ENCODE data around the gene ERICH4.
"Not testable (repeated sequence)": the region's sequence is repeated elsewhere in the genome, so short reads cannot be mapped to it uniquely, and the experiment has no call there.

ERICH4 gene, protein sequence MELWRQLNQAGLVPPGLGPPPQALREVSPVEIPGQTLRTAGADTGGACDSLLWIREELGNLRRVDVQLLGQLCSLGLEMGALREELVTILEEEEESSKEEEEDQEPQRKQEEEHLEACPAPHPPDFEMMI

DNA sequence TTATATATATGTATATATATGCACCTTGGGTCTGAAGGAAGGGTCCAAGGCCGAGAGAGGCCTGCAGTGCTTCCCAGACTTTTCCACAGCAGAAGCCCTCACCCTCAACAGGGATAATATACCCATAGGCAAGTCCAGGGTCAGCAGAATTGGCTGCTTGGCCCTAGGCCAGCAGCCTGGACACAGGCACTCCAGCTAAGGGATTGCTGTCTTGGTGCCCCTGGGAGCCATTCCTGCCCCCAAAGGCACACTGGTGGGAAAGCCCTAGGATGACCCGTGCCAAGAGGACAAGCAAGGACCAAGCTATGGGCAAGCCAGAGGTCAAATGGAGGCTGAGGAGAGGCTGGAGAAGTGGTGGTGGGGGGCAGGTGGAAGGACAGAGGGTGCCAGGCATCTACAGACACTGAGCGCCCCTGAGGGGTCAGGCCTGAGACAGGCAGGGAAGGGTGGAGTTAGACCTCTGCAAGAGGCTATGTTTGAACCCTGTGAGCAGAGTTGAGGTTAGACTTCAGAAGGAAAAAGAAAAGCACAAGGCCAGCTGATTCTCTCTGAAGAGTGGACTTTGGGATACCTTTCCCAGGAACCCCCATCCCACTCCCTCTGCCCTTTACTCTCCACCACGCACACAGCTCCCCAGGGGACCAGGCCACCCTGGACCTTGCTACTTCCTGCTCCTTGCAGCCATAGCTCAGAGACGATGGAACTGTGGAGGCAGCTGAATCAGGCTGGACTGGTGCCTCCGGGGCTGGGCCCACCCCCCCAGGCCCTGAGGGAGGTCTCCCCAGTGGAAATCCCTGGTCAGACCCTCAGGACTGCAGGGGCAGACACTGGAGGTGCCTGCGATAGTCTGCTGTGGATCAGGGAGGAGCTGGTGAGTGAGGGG lies at the start of gene ERICH4:
Gene ERICH4, plus strand, starts transcription at position 684 of the 883 bp plus-strand sequence. Its CDS starts 14 bp downstream, at position 698.
- DNase-seq (ENCODE audit: low read depth), result no peak

DNA sequence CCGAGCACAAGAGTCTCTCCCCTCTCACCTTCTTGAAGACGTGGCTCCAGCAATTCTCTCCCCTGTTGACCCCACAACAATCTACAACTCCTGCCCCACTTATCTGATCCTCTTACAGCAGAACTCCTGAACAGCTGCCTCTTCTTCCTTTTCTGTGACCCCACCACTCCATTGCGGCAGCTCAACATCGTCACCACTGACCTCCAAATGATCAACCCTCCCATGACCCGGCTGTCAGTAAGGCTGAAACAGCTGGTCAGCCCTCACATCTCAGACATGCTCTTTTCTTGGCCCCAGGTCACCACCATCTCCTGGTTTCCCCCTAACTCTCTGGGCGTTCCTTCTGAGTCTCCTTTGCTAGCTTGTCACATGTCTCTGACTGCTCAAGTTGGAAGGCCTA lies 47.6 kb upstream of the ERICH4 start:
- DNase-seq (ENCODE audit: low read depth), result no peak

DNA sequence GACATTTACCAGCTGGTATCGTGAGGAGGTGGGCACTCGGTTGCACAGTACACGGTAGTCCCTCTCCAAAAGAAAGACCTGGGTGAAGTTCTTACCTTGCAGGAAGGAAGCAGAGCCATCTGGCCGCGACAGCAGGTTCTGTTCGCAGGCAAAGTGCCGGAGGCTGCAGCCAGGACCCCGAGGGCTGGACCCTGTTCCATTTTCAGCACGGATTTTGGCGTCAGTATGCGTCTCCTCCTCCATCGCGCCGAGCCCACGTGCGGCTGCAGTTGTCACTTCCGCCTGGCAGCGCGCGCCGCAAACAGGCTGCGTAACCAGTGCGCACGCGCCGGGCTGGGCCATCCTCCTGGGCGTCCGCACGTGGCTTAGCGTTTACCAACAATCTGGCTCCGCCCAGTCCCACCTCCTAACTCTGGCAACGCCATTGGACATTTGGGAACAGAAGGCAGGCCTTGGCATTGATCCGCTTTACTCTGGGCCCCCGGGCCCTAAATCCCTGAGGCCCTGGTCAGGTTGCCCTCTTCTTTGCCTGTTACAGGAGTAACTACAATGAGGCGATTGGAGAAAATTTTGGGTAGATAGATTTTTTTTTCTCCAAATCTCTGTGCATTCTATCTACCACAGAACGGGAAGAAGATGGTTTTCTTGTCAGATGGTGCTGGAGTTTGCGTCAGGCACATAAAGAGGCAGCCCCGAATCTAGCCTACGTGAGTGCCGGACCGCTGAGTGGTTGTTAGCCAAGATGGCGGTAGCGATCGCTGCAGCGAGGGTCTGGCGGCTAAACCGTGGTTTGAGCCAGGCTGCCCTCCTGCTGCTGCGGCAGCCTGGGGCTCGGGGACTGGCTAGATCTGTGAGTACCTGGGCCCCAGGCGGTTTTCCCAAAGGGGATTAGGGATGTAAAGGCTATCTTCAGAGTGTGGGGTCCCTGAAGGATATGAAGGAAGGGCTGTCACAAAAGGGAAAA lies 45.6 kb upstream of the ERICH4 start, which contains the start of the genes BCKDHA and EXOSC5:
Gene BCKDHA, plus strand, starts transcription at position 733 of the 964 bp plus-strand sequence. Its CDS starts 10 bp downstream, at position 743.
Gene EXOSC5, minus strand, starts transcription at position 274 of the 964 bp plus-strand sequence. Its CDS starts 31 bp downstream, at position 243.
- DNase-seq (ENCODE audit: low read depth), result peak; percentile 99

DNA sequence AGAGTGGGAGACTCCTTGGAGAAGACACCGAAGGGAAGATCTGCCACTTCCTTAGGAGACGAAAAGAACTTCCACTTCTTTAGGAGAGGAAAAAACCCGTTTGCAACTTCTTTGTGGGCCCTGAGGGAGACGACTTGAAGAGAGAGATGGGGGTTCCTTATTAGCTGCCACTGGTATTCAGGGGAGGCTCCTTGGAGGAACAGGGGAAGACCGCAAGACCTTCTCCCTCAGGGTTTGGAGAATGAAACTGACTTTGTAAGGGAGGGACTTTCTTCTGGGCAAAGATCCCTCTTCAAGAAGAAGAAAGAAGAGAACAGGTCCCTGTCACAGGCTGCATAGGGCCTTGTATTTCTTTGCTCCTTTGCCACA lies 44.9 kb upstream of the ERICH4 start:
- DNase-seq (ENCODE audit: low read depth), result no peak

DNA sequence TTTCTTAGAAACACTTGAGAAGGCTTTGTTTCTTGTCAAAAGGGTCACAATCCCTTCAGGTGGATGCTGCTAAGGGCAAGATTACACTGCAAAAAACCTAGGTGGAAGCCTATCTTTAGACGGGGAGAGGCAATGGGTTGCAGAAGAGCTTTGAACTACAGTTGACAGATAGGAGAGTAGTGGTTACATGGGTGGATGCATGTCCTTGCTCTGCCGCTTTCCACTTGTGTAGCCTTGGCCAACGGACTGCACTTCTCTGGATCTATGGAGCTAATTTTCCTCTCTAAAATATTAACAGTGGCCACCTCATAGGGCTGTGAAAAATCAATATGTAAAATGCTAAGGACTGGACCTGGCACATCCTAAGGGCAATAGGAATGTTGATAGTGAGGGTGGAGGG lies 44.4 kb upstream of the ERICH4 start:
- no peak for DNase-seq (ENCODE audit: low read depth)

DNA sequence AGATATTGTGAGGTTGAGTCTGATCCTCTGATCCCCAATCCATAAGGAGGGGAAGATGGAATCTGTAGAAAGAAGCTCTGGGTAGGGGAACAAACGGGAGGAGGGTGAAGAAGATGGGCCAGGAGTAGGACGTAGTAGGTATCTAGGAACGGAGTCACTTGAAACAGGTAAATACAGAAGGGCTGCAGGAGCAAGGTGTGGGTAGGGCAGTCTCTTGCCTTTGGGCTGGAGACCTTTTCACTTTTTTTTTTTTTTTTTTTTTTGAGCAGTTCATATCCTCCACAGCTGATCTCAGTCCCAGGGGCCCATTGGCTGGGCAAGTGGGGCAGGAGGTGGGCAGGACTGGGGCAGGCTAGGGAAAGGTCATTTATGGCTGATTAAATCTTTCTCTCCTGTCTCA lies 43.9 kb upstream of the ERICH4 start:
- DNase-seq (ENCODE audit: low read depth), result no peak

DNA sequence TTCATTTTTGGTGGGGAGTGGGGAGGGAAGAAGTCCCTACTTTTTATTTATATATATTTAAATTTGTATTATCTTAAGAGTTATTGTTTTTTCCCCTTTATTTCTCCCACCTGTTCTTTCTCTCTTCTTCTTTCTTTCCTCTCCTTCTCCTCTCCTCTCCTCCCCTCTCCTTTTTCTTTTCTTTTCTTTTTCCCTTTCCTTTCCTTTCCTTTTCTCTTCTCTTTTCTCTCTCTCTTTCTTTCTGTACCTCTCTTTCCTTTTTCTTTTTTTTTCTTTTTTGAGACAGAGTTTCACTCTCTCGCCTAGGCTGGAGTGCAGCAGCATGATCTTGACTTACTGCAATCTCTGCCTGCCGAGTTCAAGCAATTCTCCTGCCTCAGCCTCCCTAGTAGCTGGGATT lies 43.4 kb upstream of the ERICH4 start:
- no peak for DNase-seq (ENCODE audit: low read depth)

DNA sequence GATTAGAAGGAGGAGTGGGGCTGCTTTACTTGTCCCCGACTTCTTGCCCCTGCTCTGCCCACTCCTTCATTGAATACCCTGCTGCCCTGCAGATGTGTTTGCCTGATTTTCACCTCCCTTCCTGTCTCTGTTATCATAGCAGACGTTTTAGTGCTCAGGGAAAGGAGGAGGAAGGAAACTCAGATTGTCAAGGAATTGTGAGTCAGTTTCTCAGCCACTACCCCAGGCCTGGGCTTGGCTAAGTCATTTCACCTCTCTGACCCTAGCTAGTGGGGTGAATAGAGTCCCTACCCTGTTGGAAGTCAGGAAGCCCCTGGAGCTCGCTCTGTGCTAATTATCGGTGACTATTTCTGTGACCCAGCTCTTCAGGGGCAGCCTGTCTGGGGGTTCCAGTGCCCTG lies 41.5 kb upstream of the ERICH4 start:
- no peak for DNase-seq (ENCODE audit: low read depth)

DNA sequence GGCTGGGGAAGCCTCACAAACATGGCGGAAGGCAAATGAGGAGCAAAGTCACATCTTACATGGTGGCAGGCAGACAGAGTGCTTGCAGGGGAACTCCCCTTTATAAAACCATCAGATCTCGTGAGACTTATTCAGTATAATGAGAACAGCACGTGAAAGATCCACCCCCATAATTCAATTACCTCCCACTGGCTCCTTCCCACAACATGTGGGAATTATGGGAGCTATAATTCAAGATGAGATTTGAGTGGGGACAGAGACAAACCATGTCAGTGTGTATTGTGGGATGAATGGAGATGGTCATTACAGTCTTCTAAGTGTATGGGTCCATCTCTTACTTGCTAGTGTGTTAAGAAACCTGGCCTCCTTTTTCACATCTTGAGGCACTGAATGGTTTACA lies 40.9 kb upstream of the ERICH4 start:
- no peak for DNase-seq (ENCODE audit: low read depth)

DNA sequence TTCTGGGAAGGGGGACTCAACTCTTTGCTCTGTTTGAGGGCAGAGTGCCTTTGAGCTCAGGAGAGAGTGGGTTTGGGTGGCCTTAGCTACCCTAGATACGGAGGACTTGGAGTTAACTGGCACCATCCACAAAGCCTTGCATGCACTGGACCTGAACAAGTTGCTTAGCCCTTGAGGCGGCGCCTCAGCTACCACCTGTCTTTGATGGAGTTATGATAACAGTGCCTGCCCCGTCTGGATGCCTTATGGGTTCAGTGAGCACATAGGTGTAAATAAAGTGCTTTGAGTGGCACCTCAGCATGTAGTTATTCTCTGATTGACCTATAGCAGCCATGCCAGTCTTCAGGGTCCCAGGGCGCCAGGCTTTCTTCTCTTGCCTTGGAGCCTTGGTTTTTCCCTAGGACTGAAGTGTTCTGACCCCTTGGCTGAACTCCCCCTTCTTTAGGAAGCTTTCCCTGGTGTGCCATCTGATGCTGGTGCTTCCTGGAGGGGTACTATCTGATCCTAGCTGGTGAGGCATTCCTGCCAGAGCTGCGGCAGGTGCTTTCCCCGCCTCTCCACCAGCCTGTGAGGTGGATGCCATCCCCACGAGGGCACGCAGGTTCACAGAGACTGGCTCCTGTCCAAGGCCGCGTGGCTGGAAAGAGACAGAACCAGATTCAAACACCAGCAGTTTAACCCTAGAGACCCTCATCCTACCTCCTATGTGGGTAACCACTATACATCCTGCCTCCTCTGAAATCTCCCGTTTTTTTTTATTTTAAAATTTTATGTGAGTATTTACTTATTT lies 39.6 kb upstream of the ERICH4 start:
- no peak for DNase-seq (ENCODE audit: low read depth)

DNA sequence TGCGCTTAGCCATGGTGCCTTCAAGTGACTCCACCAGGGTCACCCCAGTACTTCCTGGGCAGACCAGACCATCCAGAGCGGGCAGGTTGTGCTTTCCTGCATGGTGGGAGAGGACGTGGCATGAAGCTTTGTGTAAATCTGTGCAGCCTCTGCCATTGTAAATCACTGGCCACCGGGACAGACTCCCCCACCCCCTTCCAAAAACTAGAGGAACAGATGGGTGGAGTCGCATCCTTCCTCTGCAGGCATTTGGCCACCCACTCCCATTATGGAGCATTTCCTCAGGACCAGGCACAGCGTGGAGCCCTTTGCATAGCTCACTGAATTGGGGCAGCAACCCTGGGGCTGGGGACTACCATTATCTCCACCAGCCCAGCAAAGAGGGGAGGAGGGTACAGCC lies 37.2 kb upstream of the ERICH4 start:
- DNase-seq (ENCODE audit: low read depth), result no peak

DNA sequence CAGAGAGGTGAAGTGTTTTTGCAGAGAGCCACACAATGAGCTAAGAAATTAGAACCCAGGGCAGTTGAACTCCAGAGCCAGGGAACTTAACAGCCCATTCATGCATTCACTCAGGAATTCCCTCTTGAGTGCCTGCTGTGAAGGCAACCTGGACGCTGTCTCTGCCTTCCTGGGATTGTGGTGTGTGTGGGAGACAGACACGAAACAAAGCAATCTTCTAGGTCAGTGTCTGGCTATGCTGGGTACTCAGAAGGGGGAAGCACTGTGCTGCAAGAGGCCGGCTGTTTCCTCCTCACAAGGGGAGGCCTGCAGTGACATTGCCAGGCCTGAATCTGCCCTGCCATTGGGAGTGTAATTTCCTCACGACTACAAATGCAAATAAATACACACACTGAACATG lies 35.7 kb upstream of the ERICH4 start:
- DNase-seq (ENCODE audit: low read depth), result no peak

DNA sequence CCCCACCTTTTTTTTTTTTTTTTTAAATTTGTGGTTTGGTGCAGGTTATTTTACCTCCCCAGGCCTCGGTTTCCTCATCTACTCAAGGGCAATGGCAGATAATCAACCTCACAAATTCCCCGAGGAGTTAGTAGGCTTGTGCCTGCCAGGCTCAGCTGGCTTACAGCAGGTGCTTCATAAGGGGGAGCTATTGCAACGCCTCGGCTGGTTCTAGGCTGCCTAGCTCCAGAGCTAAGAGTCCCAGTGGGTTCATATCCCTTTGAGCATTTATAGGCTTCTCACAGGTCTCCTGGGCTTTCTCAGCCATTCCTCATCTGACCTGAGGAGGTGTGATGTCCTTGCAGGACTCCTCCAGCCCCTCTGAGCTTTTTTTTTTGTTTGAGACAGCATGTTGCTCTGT lies 34.7 kb upstream of the ERICH4 start:
- DNase-seq (ENCODE audit: low read depth), result no peak

DNA sequence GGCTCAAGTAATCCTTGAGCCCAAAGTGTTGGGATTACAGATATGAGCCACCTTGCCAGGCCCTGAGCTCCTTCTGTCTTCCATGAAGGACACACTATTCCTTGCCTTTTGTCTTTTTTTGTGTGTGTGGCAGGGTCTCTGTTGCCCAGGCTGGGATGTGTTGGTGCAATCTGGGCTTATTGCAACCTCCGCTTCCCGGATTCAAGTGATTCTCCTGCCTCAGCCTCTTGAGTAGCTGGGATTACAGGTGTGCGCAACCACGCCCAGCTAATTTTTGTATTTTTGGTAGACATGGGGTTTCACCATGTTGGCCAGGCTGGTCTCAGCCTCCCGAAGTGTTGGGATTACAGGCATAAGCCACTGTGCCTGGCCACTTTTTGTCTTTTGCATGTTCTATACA lies 34.1 kb upstream of the ERICH4 start:
- DNase-seq (ENCODE audit: low read depth), result not testable (repeated sequence)

DNA sequence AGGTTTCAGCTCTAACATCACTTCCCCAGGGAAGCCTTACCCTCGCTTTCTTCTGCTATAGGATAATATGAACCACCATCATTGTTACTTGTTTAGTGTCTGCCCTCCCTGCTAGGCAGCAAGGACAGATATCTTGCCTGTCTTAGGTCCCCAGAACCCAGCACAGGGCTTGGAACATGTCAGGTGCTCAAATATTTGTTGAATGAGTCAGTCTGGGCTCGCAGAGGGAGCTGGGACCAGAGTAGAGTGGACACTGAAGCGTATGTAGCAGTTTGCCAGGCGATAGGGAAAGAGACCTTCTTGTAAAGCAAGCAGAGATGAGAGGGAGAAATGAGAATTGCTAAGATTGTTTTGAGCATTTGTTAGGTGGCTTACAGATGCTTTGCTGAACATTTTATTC lies 33.7 kb upstream of the ERICH4 start:
- no peak for DNase-seq (ENCODE audit: low read depth)

DNA sequence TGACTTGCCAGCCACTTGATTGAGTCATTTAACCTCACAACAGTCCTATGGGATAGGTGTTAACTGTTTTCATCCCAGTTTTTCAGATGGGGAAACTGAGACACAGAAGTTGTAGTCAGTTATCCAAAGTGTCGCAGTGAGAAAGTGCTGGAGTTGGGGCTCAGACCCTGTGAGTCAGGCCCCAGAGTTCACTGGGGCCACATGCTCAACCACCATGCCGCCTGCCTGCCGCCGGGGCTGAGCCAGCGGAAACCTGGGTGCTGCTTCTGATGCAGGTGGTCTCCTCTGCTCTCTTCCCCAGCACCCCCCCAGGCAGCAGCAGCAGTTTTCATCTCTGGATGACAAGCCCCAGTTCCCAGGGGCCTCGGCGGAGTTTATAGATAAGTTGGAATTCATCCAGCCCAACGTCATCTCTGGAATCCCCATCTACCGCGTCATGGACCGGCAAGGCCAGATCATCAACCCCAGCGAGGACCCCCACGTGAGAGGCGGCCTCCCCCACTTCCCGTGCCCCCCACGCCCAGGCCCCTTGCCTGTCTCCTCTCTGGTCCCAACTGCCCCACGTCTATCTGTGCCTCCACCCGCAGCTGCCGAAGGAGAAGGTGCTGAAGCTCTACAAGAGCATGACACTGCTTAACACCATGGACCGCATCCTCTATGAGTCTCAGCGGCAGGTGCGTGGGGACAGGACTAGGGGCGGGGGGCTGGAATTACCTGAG lies 32.5 kb upstream of the ERICH4 start:
- DNase-seq (ENCODE audit: low read depth), result no peak

DNA sequence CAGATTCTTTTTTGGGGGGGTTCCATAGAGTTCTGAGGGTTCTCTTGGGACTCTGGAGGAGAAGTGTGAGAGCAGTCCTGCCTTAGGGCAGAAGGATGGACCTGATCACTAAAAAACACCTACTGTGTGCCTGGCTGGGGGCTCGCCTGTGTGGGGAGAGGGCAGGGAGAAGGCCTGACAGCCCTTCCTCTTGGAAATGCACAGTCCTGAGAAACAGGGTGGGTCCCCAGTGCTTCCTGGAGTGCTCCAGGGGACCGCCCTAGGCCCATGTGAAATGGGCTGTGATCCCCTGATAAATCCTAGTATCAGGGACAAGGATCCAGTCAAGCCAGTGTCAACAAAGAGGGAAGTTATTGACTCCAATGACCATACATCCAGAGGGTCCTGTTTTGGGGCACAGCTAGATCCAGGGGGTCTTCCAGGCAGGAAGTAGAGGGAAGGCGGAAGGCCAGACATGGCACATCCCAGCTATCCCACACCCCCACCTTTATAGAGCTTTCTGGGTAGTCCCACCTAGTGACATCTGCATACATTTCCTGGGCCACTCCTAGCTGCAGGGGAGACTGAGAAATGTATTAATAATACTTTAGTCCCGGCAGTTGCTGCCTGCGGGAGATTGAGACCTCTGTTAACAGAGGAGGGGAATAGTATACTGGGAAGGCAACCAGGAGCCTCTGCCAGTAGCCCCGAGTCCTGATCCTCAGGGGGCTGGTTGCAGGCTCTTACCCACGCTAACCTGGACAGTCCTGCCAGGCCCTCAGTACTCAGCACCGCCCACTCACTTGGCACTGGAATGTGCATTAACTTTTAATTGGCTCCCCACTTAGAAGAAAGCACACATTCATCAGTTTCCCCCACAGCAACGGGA lies 31.6 kb upstream of the ERICH4 start:
- no peak for DNase-seq (ENCODE audit: low read depth)

DNA sequence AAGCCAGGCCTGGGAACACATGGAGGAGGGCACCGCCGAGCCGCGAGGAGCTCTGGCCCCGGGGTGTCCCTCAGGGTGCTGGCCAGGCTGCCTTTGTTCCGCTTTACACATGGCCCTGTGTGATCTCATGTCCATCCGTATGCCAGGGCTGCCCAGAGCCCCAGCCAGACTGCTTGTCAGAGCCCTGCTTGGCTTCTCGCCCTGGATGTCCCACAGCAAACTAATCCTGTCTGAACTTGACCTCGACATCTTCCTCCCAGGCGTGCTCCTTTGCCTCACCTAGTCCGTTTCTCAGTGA lies 31.0 kb upstream of the ERICH4 start:
- no peak for DNase-seq (ENCODE audit: low read depth)

DNA sequence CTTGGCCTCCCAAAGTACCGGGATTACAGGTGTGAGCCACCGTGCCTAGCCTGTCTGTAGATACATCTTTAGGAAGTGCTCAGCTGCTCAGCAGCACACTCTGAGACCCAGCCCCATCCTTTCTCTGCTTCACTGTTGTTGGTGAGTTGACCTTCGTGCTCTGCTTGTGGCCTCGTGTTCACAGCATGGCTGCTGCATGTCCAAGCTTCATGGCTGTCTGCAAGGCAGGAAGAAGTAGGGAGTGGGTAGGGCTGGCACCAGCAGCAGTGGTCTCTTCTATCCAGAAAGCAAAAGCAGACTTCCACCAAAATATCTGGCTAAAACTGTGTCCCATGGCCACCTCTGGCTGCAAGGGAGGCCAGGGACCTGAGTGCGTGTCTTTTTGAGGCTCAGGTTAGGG lies 30.0 kb upstream of the ERICH4 start:
- DNase-seq (ENCODE audit: low read depth), result no peak

DNA sequence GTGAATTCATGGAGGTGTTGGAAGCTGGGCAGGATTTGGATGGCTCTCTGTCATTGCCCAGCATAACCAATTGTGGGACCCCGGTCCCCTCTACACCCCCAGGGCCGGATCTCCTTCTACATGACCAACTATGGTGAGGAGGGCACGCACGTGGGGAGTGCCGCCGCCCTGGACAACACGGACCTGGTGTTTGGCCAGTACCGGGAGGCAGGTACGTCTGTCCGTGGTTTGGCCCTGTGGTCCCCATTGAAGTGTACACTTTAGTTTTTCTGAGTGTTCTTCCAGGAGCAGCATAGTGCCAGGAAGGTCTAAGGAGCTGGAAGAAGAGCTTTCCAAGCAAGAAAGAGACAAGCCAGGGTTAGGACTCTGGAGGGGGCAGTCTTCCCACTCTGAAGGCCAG lies 29.0 kb upstream of the ERICH4 start:
- no peak for DNase-seq (ENCODE audit: low read depth)
